ENCODE measurements around the gene SCRN1. TPM values are rescaled to one million over a fixed set of nuclear protein-coding genes. Genes with fewer than 3 reads are reported as not detected.
A peak's percentile ranks its signal among the peaks of the same experiment; 100 is the strongest.

The SCRN1 gene, protein sequence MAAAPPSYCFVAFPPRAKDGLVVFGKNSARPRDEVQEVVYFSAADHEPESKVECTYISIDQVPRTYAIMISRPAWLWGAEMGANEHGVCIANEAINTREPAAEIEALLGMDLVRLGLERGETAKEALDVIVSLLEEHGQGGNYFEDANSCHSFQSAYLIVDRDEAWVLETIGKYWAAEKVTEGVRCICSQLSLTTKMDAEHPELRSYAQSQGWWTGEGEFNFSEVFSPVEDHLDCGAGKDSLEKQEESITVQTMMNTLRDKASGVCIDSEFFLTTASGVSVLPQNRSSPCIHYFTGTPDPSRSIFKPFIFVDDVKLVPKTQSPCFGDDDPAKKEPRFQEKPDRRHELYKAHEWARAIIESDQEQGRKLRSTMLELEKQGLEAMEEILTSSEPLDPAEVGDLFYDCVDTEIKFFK
- total RNA-seq (2012; rRNA removed) (124 and 141 TPM in 2 replicates), polyA plus RNA-seq (2012; rRNA removed) (49.2 and 57.1 TPM in 2 replicates), Bru-seq, nascent RNA (percentile 90 among the genes with signal in this experiment), BruChase-seq, experiment 1, labeled RNA remaining after a 6-hour chase (percentile 86 among the genes with signal in this experiment), BruChase-seq, experiment 2, labeled RNA remaining after a 2-hour chase (percentile 87 among the genes with signal in this experiment)
- 22.1 and 25.6 TPM in 2 replicates for polyA plus RNA-seq (2012; cell fraction: cytosol; rRNA removed)
- 18.4 and 54.4 TPM in 2 replicates for polyA plus RNA-seq (2012; cell fraction: nucleus; rRNA removed; ENCODE audit: low replicate concordance)
- long read RNA-seq, full-length matches to known transcripts = 120 of 207 reads
- long read RNA-seq, partial matches to known transcripts = 5 of 207 reads
- long read RNA-seq, other reads (novel, unspliced or antisense) = 82 of 207 reads

DNA sequence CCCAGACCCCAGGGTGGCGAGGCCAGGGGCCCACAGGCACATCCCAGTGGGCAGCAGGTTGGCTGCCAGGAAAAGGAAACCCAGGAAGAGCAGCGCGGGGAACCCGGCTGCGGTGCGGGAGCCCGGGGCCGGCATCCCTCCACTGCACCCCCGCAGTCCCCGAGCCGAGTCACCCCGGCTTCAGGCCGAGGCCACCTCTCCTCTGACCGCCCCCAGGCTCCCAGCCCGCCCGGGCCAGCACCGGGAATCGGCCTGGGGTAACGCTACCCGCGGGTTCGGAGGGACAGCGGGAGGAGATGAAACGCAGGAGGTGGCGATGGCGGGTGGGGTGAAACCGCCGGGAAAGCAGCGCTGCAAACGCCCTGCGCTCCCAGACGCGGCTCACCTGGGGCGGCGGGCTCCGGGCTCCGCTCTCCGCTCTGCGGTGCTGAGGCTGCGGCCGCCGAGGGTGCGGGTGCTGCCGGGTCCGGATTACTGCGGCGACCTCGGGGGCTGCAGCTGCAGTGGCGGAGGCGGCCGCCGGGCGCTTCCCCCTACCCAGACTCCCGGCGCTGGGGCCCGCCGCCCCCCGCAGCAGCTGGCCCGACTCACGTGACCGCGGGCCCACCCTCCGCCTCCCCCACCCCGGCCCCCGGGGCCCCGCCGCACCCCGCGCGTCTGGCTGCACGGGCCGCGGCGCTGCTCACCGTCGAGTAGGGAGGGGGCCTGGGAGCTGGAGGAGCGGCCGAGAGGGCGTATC lies at the start of gene SCRN1:
Gene SCRN1 (minus strand): TSS at position 545 of the 739 bp plus-strand sequence. CDS start 20,734 bp downstream, outside the sequence.
- intact Hi-C loops (cut with micrococcal nuclease) (loop anchor here (2.0 kb wide), 1 partner anchor 73 kb away; no protein-coding TSS in a partner anchor), dilution Hi-C loops (cut with HindIII; ENCODE audit: low sequenced_read_pairs, unreplicated experiment) (no loop called here), in situ Hi-C loops (cut with MboI; ENCODE audit: low sequenced_read_pairs) (no loop called here)
- H2BK5ac ChIP-seq (ENCODE audit: low read depth, low read length, poor library complexity, severe bottlenecking) = peak within 1 kb of the TSS; percentile 94
- H3K4me1 ChIP-seq (ENCODE audit: control insufficient read depth, insufficient read depth, low read length) = peaks cover 10% of the 10 kb centered on the region
- peak within 1 kb of the TSS; percentile 78 for H4K5ac ChIP-seq (ENCODE audit: low read depth, low read length)
- peak within 1 kb of the TSS; percentile 82 for H2BK120ac ChIP-seq (ENCODE audit: low read depth, low read length)
- H2AK9ac ChIP-seq (replicated peaks; ENCODE audit: low read depth, low read length, poor library complexity) = peak within 1 kb of the TSS; percentile 92
- DNase-seq (peak; percentile 13), ATAC-seq (ENCODE audit: low read depth) (peak; percentile 67)
- H3K4ac ChIP-seq (ENCODE audit: low read depth, low read length) = peak within 1 kb of the TSS; percentile 98
- H4K8ac ChIP-seq (ENCODE audit: low read depth in 2 of 2, low read length in 2 of 2) = peak within 1 kb of the TSS; percentile 90 to 99
- H2AK5ac ChIP-seq (ENCODE audit: low read depth, low read length) = peak within 1 kb of the TSS; percentile 92
- peaks cover 3% of the 10 kb centered on the region; the same call in 1 of the 2 replicates for H3K9me3 ChIP-seq (ENCODE audit: control insufficient read depth, insufficient read depth, low read length)
- peak within 1 kb of the TSS; percentile 77; the same call in 2 of the 3 replicates for H2BK15ac ChIP-seq (ENCODE audit: low read depth, low read length)
- H3K27ac ChIP-seq (ENCODE audit: insufficient read depth, low read length) = peak within 1 kb of the TSS; percentile 97
- H3K14ac ChIP-seq (replicated peaks; ENCODE audit: low read depth, low read length) = peak within 1 kb of the TSS; percentile 99
- peaks cover 7 to 38% of the 10 kb centered on the region in 2 experiments; a peak in 3 of 4 replicates for H3K79me1 ChIP-seq (ENCODE audit: low read depth in 1 of 2, low read length in 2 of 2)
- peak within 1 kb of the TSS; percentile 75 for H3K56ac ChIP-seq (ENCODE audit: extremely low read depth, insufficient read depth, low read length)
- H3K18ac ChIP-seq (ENCODE audit: low read depth, low read length) = peak within 1 kb of the TSS; percentile 75
- H3K4me2 ChIP-seq (ENCODE audit: low read depth, low read length) = peak within 1 kb of the TSS; percentile 89
- H4K91ac ChIP-seq (ENCODE audit: insufficient read depth, low read depth, low read length) = peak within 1 kb of the TSS; percentile 89
- peak within 1 kb of the TSS; percentile 99 for H3K4me3 ChIP-seq (ENCODE audit: insufficient read depth, low read depth, low read length)
- peak within 1 kb of the TSS; percentile 95 for H2AFZ ChIP-seq (replicated peaks; ENCODE audit: low read length, poor library complexity)
- peak within 1 kb of the TSS; percentile 99 for H3K23ac ChIP-seq (ENCODE audit: low read depth, low read length)
- BruUV-seq (replicated peaks) = no TSS peak
- no peak within 1 kb of the TSS; the same call in 1 of the 2 replicates for H2BK20ac ChIP-seq (ENCODE audit: low read depth, low read length)
- 0% methylated on average over 17 of the region's 79 CpGs; no CpG with 5 or more reads in 1 of the 2 experiments for WGBS, 2 experiments (ENCODE audit: extremely low coverage in 2 of 2, insufficient read length in 1 of 2)
- H3K9me1 ChIP-seq (ENCODE audit: insufficient read depth, low read length) = peaks cover 8% of the 10 kb centered on the region
- CTCF ChIA-PET = no interaction called here
- H4K20me1 ChIP-seq (ENCODE audit: insufficient read depth, low read length) = peaks cover 9% of the 10 kb centered on the region
- no peaks in the 10 kb centered on the region for H3K27me3 ChIP-seq (ENCODE audit: control insufficient read depth, insufficient read depth, low read length)
- peak within 1 kb of the TSS; percentile 94 for H3K9ac ChIP-seq (ENCODE audit: low read depth, low read length)
- no peaks in the 10 kb centered on the region for H3K36me3 ChIP-seq (ENCODE audit: control insufficient read depth, insufficient read depth, low read length)
- POLR2A ChIA-PET (ENCODE audit: unreplicated experiment) = no interaction called here
- TF ChIP-seq, protein P1, sequence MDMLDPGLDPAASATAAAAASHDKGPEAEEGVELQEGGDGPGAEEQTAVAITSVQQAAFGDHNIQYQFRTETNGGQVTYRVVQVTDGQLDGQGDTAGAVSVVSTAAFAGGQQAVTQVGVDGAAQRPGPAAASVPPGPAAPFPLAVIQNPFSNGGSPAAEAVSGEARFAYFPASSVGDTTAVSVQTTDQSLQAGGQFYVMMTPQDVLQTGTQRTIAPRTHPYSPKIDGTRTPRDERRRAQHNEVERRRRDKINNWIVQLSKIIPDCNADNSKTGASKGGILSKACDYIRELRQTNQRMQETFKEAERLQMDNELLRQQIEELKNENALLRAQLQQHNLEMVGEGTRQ (IDR thresholded peaks at IDR 0.05; ENCODE audit: low read depth, low read length) = peak; percentile 35; the same call in 1 of the 2 replicates
- 0 out of 2 replicates have a peak, but pooled peaks have one; percentile 18 for TF ChIP-seq CHD1 (IDR thresholded peaks at IDR 0.05; ENCODE audit: low read depth, low read length)
- no peak for TF ChIP-seq NFE2L2 (IDR thresholded peaks at IDR 0.05; ENCODE audit: low read depth, low read length)
- TF ChIP-seq MAZ (IDR thresholded peaks at IDR 0.05; ENCODE audit: borderline replicate concordance, low read depth, low read length) = peak; percentile 40; the same call in 1 of the 2 replicates

All from IMR-90 (cell line).